HepG2 (cell line): ENCODE measurements around the gene OR4E2.

Source experiments
- ARNTL ChIP-seq: sonication (generic); formaldehyde crosslinking; IDR thresholded peaks from 2 replicates; pipeline ENCODE4 v1.4.0; 2020; ENCODE audit warnings: mild to moderate bottlenecking, missing genetic modification reagents
- ATM ChIP-seq: fragments of 450-650 bp; IDR thresholded peaks from 2 replicates; pipeline ENCODE4 v1.7.1; 2017; ENCODE audit warnings: mild to moderate bottlenecking, borderline replicate concordance
- ETV6 ChIP-seq: sonication (generic); formaldehyde crosslinking; conservative IDR thresholded peaks from 2 replicates; pipeline ENCODE4 v1.4.0; 2020; ENCODE audit warnings: missing genetic modification reagents
- NFE2L1 ChIP-seq: sonication (generic); formaldehyde crosslinking; IDR thresholded peaks from 2 replicates; pipeline ENCODE4 v1.4.0; 2020; ENCODE audit warnings: missing genetic modification reagents, mild to moderate bottlenecking, borderline replicate concordance
- RAD21 ChIP-seq: fragments of 450-650 bp; formaldehyde crosslinking; IDR thresholded peaks from 2 replicates; pipeline ENCODE4 v1.5.0; 2020; ENCODE audit warnings: mild to moderate bottlenecking
- RORA ChIP-seq: sonication (generic); formaldehyde crosslinking; IDR thresholded peaks from 2 replicates; pipeline ENCODE4 v1.5.0; 2020; ENCODE audit warnings: mild to moderate bottlenecking, missing genetic modification reagents, moderate library complexity
- ZBTB42 ChIP-seq: sonication (generic); formaldehyde crosslinking; IDR thresholded peaks from 2 replicates; pipeline ENCODE4 v1.5.0; 2020; ENCODE audit warnings: mild to moderate bottlenecking, missing genetic modification reagents
- TF ChIP-seq, protein P1 (sequence below): sonication (generic); formaldehyde crosslinking; IDR thresholded peaks from 2 replicates; pipeline ENCODE4 v1.4.0; 2020; ENCODE audit warnings: missing genetic modification reagents, borderline replicate concordance
- TF ChIP-seq, protein P2 (sequence below): sonication (generic); formaldehyde crosslinking; IDR thresholded peaks from 2 replicates; pipeline ENCODE4 v1.5.0; 2020; ENCODE audit warnings: mild to moderate bottlenecking, missing genetic modification reagents, moderate library complexity
- TF ChIP-seq, protein P3 (sequence below): IDR thresholded peaks from 2 replicates; pipeline ENCODE4 v1.6.1; 2016; ENCODE audit warnings: low read depth, control low read depth

DNA sequence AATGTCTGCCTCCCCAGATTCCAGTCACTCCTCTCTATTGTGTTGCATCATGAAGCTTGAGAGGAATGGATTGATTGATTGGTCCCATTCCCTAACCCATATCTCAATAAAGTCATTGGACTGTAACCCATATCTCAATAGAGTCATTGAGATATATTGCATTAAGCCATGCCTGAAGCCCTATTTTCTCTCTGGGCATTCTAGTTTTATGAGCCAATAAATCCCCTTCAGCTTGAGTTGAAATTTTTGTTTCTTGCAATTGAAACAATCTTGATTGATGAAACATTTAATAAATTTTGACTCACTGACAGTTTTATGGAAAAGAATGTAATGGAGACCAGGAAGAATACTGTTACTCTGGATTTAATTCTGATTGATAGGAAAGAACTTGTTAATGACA, 40.8 kb downstream of the OR4E2 start:
- TF ChIP-seq ATM: no peak
- TF ChIP-seq NFE2L1 (CRISPR knock-in tag): no peak
- no peak for TF ChIP-seq ARNTL (CRISPR knock-in tag)
- no peak for TF ChIP-seq ZBTB42 (CRISPR knock-in tag)
- TF ChIP-seq, protein P1, sequence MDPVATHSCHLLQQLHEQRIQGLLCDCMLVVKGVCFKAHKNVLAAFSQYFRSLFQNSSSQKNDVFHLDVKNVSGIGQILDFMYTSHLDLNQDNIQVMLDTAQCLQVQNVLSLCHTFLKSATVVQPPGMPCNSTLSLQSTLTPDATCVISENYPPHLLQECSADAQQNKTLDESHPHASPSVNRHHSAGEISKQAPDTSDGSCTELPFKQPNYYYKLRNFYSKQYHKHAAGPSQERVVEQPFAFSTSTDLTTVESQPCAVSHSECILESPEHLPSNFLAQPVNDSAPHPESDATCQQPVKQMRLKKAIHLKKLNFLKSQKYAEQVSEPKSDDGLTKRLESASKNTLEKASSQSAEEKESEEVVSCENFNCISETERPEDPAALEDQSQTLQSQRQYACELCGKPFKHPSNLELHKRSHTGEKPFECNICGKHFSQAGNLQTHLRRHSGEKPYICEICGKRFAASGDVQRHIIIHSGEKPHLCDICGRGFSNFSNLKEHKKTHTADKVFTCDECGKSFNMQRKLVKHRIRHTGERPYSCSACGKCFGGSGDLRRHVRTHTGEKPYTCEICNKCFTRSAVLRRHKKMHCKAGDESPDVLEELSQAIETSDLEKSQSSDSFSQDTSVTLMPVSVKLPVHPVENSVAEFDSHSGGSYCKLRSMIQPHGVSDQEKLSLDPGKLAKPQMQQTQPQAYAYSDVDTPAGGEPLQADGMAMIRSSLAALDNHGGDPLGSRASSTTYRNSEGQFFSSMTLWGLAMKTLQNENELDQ: no peak
- TF ChIP-seq, protein P2, sequence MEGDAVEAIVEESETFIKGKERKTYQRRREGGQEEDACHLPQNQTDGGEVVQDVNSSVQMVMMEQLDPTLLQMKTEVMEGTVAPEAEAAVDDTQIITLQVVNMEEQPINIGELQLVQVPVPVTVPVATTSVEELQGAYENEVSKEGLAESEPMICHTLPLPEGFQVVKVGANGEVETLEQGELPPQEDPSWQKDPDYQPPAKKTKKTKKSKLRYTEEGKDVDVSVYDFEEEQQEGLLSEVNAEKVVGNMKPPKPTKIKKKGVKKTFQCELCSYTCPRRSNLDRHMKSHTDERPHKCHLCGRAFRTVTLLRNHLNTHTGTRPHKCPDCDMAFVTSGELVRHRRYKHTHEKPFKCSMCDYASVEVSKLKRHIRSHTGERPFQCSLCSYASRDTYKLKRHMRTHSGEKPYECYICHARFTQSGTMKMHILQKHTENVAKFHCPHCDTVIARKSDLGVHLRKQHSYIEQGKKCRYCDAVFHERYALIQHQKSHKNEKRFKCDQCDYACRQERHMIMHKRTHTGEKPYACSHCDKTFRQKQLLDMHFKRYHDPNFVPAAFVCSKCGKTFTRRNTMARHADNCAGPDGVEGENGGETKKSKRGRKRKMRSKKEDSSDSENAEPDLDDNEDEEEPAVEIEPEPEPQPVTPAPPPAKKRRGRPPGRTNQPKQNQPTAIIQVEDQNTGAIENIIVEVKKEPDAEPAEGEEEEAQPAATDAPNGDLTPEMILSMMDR: no peak
- no peak for TF ChIP-seq ETV6
- TF ChIP-seq RAD21 (CRISPR knock-in tag): no peak
- no peak for TF ChIP-seq RORA (CRISPR knock-in tag)
- TF ChIP-seq, protein P3, sequence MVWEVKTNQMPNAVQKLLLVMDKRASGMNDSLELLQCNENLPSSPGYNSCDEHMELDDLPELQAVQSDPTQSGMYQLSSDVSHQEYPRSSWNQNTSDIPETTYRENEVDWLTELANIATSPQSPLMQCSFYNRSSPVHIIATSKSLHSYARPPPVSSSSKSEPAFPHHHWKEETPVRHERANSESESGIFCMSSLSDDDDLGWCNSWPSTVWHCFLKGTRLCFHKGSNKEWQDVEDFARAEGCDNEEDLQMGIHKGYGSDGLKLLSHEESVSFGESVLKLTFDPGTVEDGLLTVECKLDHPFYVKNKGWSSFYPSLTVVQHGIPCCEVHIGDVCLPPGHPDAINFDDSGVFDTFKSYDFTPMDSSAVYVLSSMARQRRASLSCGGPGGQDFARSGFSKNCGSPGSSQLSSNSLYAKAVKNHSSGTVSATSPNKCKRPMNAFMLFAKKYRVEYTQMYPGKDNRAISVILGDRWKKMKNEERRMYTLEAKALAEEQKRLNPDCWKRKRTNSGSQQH (CRISPR knock-in tag): no peak
